ENCODE results near the gene KCNJ1. TPM values are rescaled to one million over a fixed set of nuclear protein-coding genes. Genes with fewer than 3 reads are reported as not detected.

The KCNJ1 gene
- total and polyA plus RNA-seq, 9 of the 15 experiments (the other 6 are each of a cell fraction or from before 2014, with no cell fraction given), result not detected

- DNase-seq (ENCODE audit: extremely low read depth in 1 of 4, low spot score in 3 of 4) (peak in 2 of 4 experiments; percentile 21 to 38), ATAC-seq (peak; percentile 43), FAIRE-seq (peak; percentile 26)
- no peak for TF ChIP-seq ETS1 (conservative IDR thresholded peaks at IDR 0.05; ENCODE audit: control insufficient read depth, low read depth, low read length)
- TF ChIP-seq HLTF (IDR thresholded peaks at IDR 0.05), result no peak
- TF ChIP-seq TCF3 (CRISPR knock-in tag; IDR thresholded peaks at IDR 0.05), result peak; percentile 51
- TF ChIP-seq PHB2 (IDR thresholded peaks at IDR 0.05; ENCODE audit: low read depth), result no peak
- peak; percentile 53 for TF ChIP-seq CBFA2T3 (IDR thresholded peaks at IDR 0.05)
- TF ChIP-seq TEAD4 (IDR thresholded peaks at IDR 0.05; ENCODE audit: low read length), result peak; percentile 21; the same call in 1 of the 2 replicates
- no peak for TF ChIP-seq TEAD4 (CRISPR knock-in tag; IDR thresholded peaks at IDR 0.05; ENCODE audit: borderline replicate concordance)
- peak; percentile 5; the same call in 1 of the 2 replicates for TF ChIP-seq TAL1 (IDR thresholded peaks at IDR 0.05)
- TF ChIP-seq PHF21A (IDR thresholded peaks at IDR 0.05; ENCODE audit: borderline replicate concordance, low read depth), result no peak
- no peak for TF ChIP-seq ELF4 (CRISPR knock-in tag; IDR thresholded peaks at IDR 0.05)
- TF ChIP-seq CBFA2T2 (conservative IDR thresholded peaks at IDR 0.05), result peak; percentile 21; the same call in 1 of the 2 replicates
- no peak for TF ChIP-seq DDX20 (tag; IDR thresholded peaks at IDR 0.05; ENCODE audit: low read depth)
- H4K20me1 ChIP-seq (replicated peaks; ENCODE audit: control insufficient read depth, insufficient read depth, low read length), result no peaks in the 10 kb centered on the region
- H3K36me3 ChIP-seq (ENCODE audit: control insufficient read depth, insufficient read depth, low read length), result no peaks in the 10 kb centered on the region
- H3K9me3 ChIP-seq (replicated peaks; ENCODE audit: control insufficient read depth, insufficient read depth, low read depth, low read length), result no peaks in the 10 kb centered on the region
- no peak overlapping the region for H2AFZ ChIP-seq (ENCODE audit: low read depth, low read length)
- H3K4me3 ChIP-seq, result no peak overlapping the region
- no TSS peak for BruUV-seq (replicated peaks)
- 0% methylated on average over 6 of the region's 6 CpGs for WGBS (ENCODE audit: insufficient coverage, low coverage, missing lambda C conversion rate)
- intact Hi-C loops (cut with micrococcal nuclease), result no loop called here
- no peaks in the 10 kb centered on the region for H3K9me1 ChIP-seq (ENCODE audit: control insufficient read depth, insufficient read depth, low read length)
- no peak overlapping the region for H3K27ac ChIP-seq (ENCODE audit: extremely low read depth, low read depth, low read length)
- H3K4me1 ChIP-seq (replicated peaks in 1 of 2; ENCODE audit: control insufficient read depth in 2 of 2, insufficient read depth in 2 of 2, low read length in 2 of 2), result peaks cover 0 to 5% of the 10 kb centered on the region in 2 experiments; a peak in 2 of 5 replicates
- in situ Hi-C loops (cut with MboI), result loop anchor here (25.0 kb wide), 1 partner anchor 418 kb away; no protein-coding TSS in a partner anchor
- ChIA-PET POLR2A (interaction anchor here (1.2 kb wide), 1 partner anchor 33 kb away, joined by 4 read pairs; no protein-coding TSS in a partner anchor), CTCF (ENCODE audit: low intra/inter-chr PET ratio) (no interaction called here)
- H3K27me3 ChIP-seq (ENCODE audit: control insufficient read depth in 2 of 2, insufficient read depth in 2 of 2, low read length in 2 of 2), result peaks cover 0 to 10% of the 10 kb centered on the region in 2 experiments; a peak in 3 of 5 replicates
- no peak overlapping the region for H3K9ac ChIP-seq (ENCODE audit: insufficient read depth in 1 of 2, low read depth in 2 of 2, low read length in 2 of 2)
- H3K4me2 ChIP-seq (ENCODE audit: insufficient read depth, low read length), result no peak overlapping the region
- no peaks in the 10 kb centered on the region for H3K79me2 ChIP-seq (ENCODE audit: control insufficient read depth, insufficient read depth, low read length)
These were observed 27.6 kb upstream of the KCNJ1 start for GRCh38 chr11:128894685-128895084.
